IMR-90 (cell line): ENCODE data around the gene CD151. TPM values are rescaled to one million over a fixed set of nuclear protein-coding genes. Genes with fewer than 3 reads are reported as not detected.
A peak's percentile ranks its signal among the peaks of the same experiment; 100 is the strongest.

Source experiments
- ATAC-seq: fragments of 200-7000 bp; cut with Tn5 transposase; 2 replicates; pipeline ENCODE4 v1.9.1; 2020; ENCODE audit warnings: low read depth, mild to moderate bottlenecking, moderate library complexity
- BruUV-seq: library from RNA; stranded (reverse); fragments of 400-500 nt; replicated peaks from 2 replicates; lab custom pipeline; 2021; lab: Mats Ljungman, UMichigan
- CTCF ChIA-PET: fragments of 300-600 bp; formaldehyde crosslinking; extraction: SDS; loops from one replicate; lab custom pipeline; 2021; ENCODE audit warnings: antibody characterized with exemption; lab: Yijun Ruan, JAX
- POLR2A ChIA-PET: fragments of 300-600 bp; sonication (Branson Sonifier 250); formaldehyde crosslinking; loops from one replicate; lab custom pipeline; 2022; ENCODE audit warnings: antibody characterized with exemption; ENCODE audit not compliant: unreplicated experiment; lab: Charles Lee
- DNase-seq: peaks from one replicate; pipeline ENCODE4 v3.0.0; 2013
- H2AFZ ChIP-seq: replicated peaks from 2 replicates; pipeline ENCODE3; 2013; ENCODE audit warnings: low read length, mild to moderate bottlenecking; ENCODE audit not compliant: poor library complexity
- H2AK5ac ChIP-seq: 2 replicates; pipeline ENCODE4 v1.6.1; 2013; ENCODE audit warnings: low read depth, low read length, inconsistent platforms
- H2AK9ac ChIP-seq: replicated peaks from 2 replicates; pipeline ENCODE3; 2013; ENCODE audit warnings: mild to moderate bottlenecking, low read depth, low read length, moderate library complexity; ENCODE audit not compliant: poor library complexity
- H2BK120ac ChIP-seq: 2 replicates; pipeline ENCODE4 v1.6.1; 2013; ENCODE audit warnings: low read depth, low read length, inconsistent platforms
- H2BK15ac ChIP-seq: 3 replicates; pipeline ENCODE4 v1.6.1; 2013; ENCODE audit warnings: low read depth, low read length, inconsistent platforms
- H2BK20ac ChIP-seq: 2 replicates; pipeline ENCODE4 v1.6.1; 2013; ENCODE audit warnings: low read depth, mild to moderate bottlenecking, inconsistent platforms, low read length, moderate library complexity
- H2BK5ac ChIP-seq: 2 replicates; pipeline ENCODE4 v1.6.1; 2013; ENCODE audit warnings: mild to moderate bottlenecking, low read depth, low read length, inconsistent platforms; ENCODE audit not compliant: poor library complexity, severe bottlenecking
- H3K14ac ChIP-seq: replicated peaks from 2 replicates; pipeline ENCODE4 v1.6.1; 2013; ENCODE audit warnings: low read depth, low read length, inconsistent platforms
- H3K18ac ChIP-seq: 2 replicates; pipeline ENCODE4 v1.6.1; 2013; ENCODE audit warnings: low read depth, low read length, control low read depth
- H3K23ac ChIP-seq: 2 replicates; pipeline ENCODE4 v1.6.1; 2013; ENCODE audit warnings: low read depth, low read length, inconsistent platforms
- H3K27ac ChIP-seq: 2 replicates; pipeline ENCODE4 v1.5.1; 2013; ENCODE audit warnings: mild to moderate bottlenecking, control low read depth, low read length; ENCODE audit not compliant: insufficient read depth
- H3K27me3 ChIP-seq: 2 replicates; pipeline ENCODE4 v1.6.1; 2013; ENCODE audit warnings: low read length; ENCODE audit not compliant: control insufficient read depth, insufficient read depth
- H3K36me3 ChIP-seq: 2 replicates; pipeline ENCODE4 v1.6.1; 2013; ENCODE audit warnings: low read length, mixed read lengths; ENCODE audit not compliant: control insufficient read depth, insufficient read depth
- H3K4ac ChIP-seq: 2 replicates; pipeline ENCODE4 v1.6.1; 2013; ENCODE audit warnings: low read depth, low read length, inconsistent platforms
- H3K4me1 ChIP-seq: 2 replicates; pipeline ENCODE4 v1.6.1; 2013; ENCODE audit warnings: low read length, mixed read lengths; ENCODE audit not compliant: control insufficient read depth, insufficient read depth
- H3K4me2 ChIP-seq: 2 replicates; pipeline ENCODE4 v1.6.1; 2013; ENCODE audit warnings: low read depth, mild to moderate bottlenecking, control low read depth, low read length, moderate library complexity
- H3K4me3 ChIP-seq: 2 replicates; pipeline ENCODE4 v1.5.1; 2013; ENCODE audit warnings: low read depth, mild to moderate bottlenecking, control low read depth, low read length, moderate library complexity; ENCODE audit not compliant: insufficient read depth
- H3K56ac ChIP-seq: 2 replicates; pipeline ENCODE4 v1.6.1; 2013; ENCODE audit warnings: low read length, inconsistent platforms; ENCODE audit not compliant: insufficient read depth; ENCODE audit errors: extremely low read depth
- H3K79me1 ChIP-seq, 2 experiments: 2 replicates each; pipeline ENCODE4 v1.6.1; 2013; ENCODE audit warnings: low read length in 2 of 2, inconsistent platforms in 1 of 2, low read depth in 1 of 2
- H3K9ac ChIP-seq: 2 replicates; pipeline ENCODE4 v1.6.1; 2013; ENCODE audit warnings: low read depth, low read length, control low read depth
- H3K9me1 ChIP-seq: 2 replicates; pipeline ENCODE4 v1.6.1; 2013; ENCODE audit warnings: low read length, inconsistent platforms; ENCODE audit not compliant: insufficient read depth
- H3K9me3 ChIP-seq: 2 replicates; pipeline ENCODE4 v1.6.1; 2013; ENCODE audit warnings: low read length; ENCODE audit not compliant: control insufficient read depth, insufficient read depth
- H4K20me1 ChIP-seq: 2 replicates; pipeline ENCODE4 v1.6.1; 2013; ENCODE audit warnings: low read length, inconsistent platforms; ENCODE audit not compliant: insufficient read depth
- H4K5ac ChIP-seq: 2 replicates; pipeline ENCODE4 v1.6.1; 2013; ENCODE audit warnings: mild to moderate bottlenecking, low read depth, low read length, control low read depth
- H4K8ac ChIP-seq, 2 experiments: 2 replicates each; pipeline ENCODE4 v1.6.1; 2013; ENCODE audit warnings: low read depth in 2 of 2, low read length in 2 of 2, control low read depth in 1 of 2, inconsistent platforms in 1 of 2
- H4K91ac ChIP-seq: 2 replicates; pipeline ENCODE4 v1.6.1; 2013; ENCODE audit warnings: low read depth, low read length, inconsistent platforms; ENCODE audit not compliant: insufficient read depth
- BHLHE40 ChIP-seq: fragments of 150-350 bp; IDR thresholded peaks from 2 replicates; pipeline ENCODE4 v1.6.1; 2016; ENCODE audit warnings: mild to moderate bottlenecking, low read depth, low read length
- CHD1 ChIP-seq: IDR thresholded peaks from 2 replicates; pipeline ENCODE4 v1.6.1; 2012; ENCODE audit warnings: low read depth, low read length, improper control_type of control experiment
- CTCF ChIP-seq: conservative IDR thresholded peaks from 2 replicates; pipeline ENCODE4 v1.5.1; 2012; ENCODE audit warnings: mild to moderate bottlenecking, low read depth, low read length, improper control_type of control experiment
- FOS ChIP-seq: fragments of 150-350 bp; IDR thresholded peaks from 2 replicates; pipeline ENCODE4 v1.6.1; 2016; ENCODE audit warnings: low read depth, low read length
- MAFK ChIP-seq: IDR thresholded peaks from 2 replicates; pipeline ENCODE4 v1.6.1; 2012; ENCODE audit warnings: low read depth, low read length, improper control_type of control experiment
- MAZ ChIP-seq: IDR thresholded peaks from 2 replicates; pipeline ENCODE4 v1.6.1; 2012; ENCODE audit warnings: low read depth, mild to moderate bottlenecking, low read length, improper control_type of control experiment, moderate library complexity, borderline replicate concordance
- NFE2L2 ChIP-seq: fragments of 150-350 bp; IDR thresholded peaks from 2 replicates; pipeline ENCODE4 v1.6.1; 2016; ENCODE audit warnings: low read depth, mild to moderate bottlenecking, low read length
- POLR2A ChIP-seq: IDR thresholded peaks from 2 replicates; pipeline ENCODE4 v1.6.1; 2012; ENCODE audit warnings: mild to moderate bottlenecking, low read depth, low read length
- RAD21 ChIP-seq: IDR thresholded peaks from 2 replicates; pipeline ENCODE4 v1.6.1; 2012; ENCODE audit warnings: low read length, improper control_type of control experiment
- RFX5 ChIP-seq: IDR thresholded peaks from 2 replicates; pipeline ENCODE4 v1.8.0; 2012; ENCODE audit warnings: low read depth, mild to moderate bottlenecking, low read length, moderate library complexity
- SMC3 ChIP-seq: fragments of 150-350 bp; IDR thresholded peaks from 2 replicates; pipeline ENCODE4 v1.6.1; 2016; ENCODE audit warnings: low read depth, mild to moderate bottlenecking, antibody characterized with exemption, low read length, moderate library complexity
- USF2 ChIP-seq: fragments of 150-350 bp; IDR thresholded peaks from 2 replicates; pipeline ENCODE4 v1.6.1; 2017; ENCODE audit warnings: mild to moderate bottlenecking, antibody characterized with exemption, low read length, low read depth
- WGBS, 2 experiments: methylation state at CpG; one replicate each; pipeline versions ENCODE4 v1.1.5 to v1.1.7; 2013; ENCODE audit warnings: missing lambda C conversion rate in 2 of 2; ENCODE audit not compliant: insufficient read length in 1 of 2; ENCODE audit errors: extremely low coverage in 2 of 2; 5-methylcytosine and 5-hydroxymethylcytosine counted together
- dilution Hi-C: fragments of 300-500 bp; cut with HindIII; formaldehyde crosslinking; loops from one replicate; pipeline ENCODE4 v1.14.3; 2018; ENCODE audit warnings: low sequenced_read_pairs; ENCODE audit not compliant: unreplicated experiment
- in situ Hi-C: fragments of 300-500 bp; cut with MboI; formaldehyde crosslinking; loops from 3 replicates; pipeline ENCODE4 v1.14.3; 2019; ENCODE audit warnings: low sequenced_read_pairs, inconsistent platforms, mixed read lengths
- intact Hi-C: fragments of 100-400 bp; cut with micrococcal nuclease; formaldehyde crosslinking; loops from 2 replicates; pipeline ENCODE4 v1.10.0; 2022
- polyA plus RNA-seq, 3 experiments: library from polyadenylated mRNA; depleted of rRNA; stranded (reverse); fragments of >200 nt; gene quantifications; 2 replicates each; pipeline ENCODE4 v1.2.3, GENCODE V29; 2012; ENCODE audit warnings: low replicate concordance in 1 of 3
- total RNA-seq: library from RNA; depleted of rRNA; stranded (reverse); fragments of >200 nt; gene quantifications from 2 replicates; pipeline ENCODE4 v1.2.3, GENCODE V29; 2012

The CD151 gene
- total and polyA plus RNA-seq, 2 of the 4 experiments (the other 2 are of a cell fraction), result 1,150 to 1,267 TPM

- H4K5ac ChIP-seq, result peak overlapping the region; percentile 42
- peaks cover 10% of the 10 kb centered on the region for H3K4me1 ChIP-seq
- H2AK5ac ChIP-seq, result peak overlapping the region; percentile 92
- no peak overlapping the region for H2BK15ac ChIP-seq
- peak overlapping the region; percentile 57 for H3K18ac ChIP-seq
- H3K27ac ChIP-seq, result peak overlapping the region; percentile 89
- peak overlapping the region; percentile 96 for H3K4me2 ChIP-seq
- H3K14ac ChIP-seq, result peak overlapping the region; percentile 86
- DNase-seq, result no peak
- peak overlapping the region; percentile 69 for H3K23ac ChIP-seq
- intact Hi-C loops, result loop anchor here (1.0 kb wide), 1 partner anchor 13 kb away; the partner anchor contains the start of gene RPLP2
- no peak; the same call in 1 of the 2 replicates for ATAC-seq
- 26% methylated on average over 8 of the region's 18 CpGs; no CpG with 5 or more reads in 1 of the 2 experiments for WGBS, 2 experiments
- no peaks in the 10 kb centered on the region for H3K27me3 ChIP-seq
- H4K91ac ChIP-seq, result peak overlapping the region; percentile 37
- dilution Hi-C loops, result no loop called here
- no TSS peak for BruUV-seq
- H2AK9ac ChIP-seq, result peak overlapping the region; percentile 95
- H4K20me1 ChIP-seq, result peaks cover 18% of the 10 kb centered on the region
- H4K8ac ChIP-seq, result peak overlapping the region; percentile 20 to 88; a peak in 3 of 4 replicates
- peak overlapping the region; percentile 84 for H3K9ac ChIP-seq
- H3K4me3 ChIP-seq, result peak overlapping the region; percentile 61
- no peak overlapping the region for H2BK20ac ChIP-seq
- POLR2A ChIA-PET, result no interaction called here
- H3K36me3 ChIP-seq, result peaks cover 36% of the 10 kb centered on the region; the same call in 1 of the 2 replicates
- H3K56ac ChIP-seq, result no peak overlapping the region; the same call in 1 of the 2 replicates
- no peaks in the 10 kb centered on the region for H3K9me3 ChIP-seq
- H3K9me1 ChIP-seq, result peaks cover 6% of the 10 kb centered on the region; the same call in 1 of the 2 replicates
- no peak for TF ChIP-seq RAD21
- no peak for TF ChIP-seq MAFK
- TF ChIP-seq MAZ, result 0 out of 2 replicates have a peak, but pooled peaks have one; percentile 2
- no peak for TF ChIP-seq BHLHE40
- no peak for TF ChIP-seq SMC3
- TF ChIP-seq NFE2L2, result no peak
- no peak for TF ChIP-seq RFX5
- TF ChIP-seq POLR2A, result peak; percentile 25; the same call in 1 of the 2 replicates
- TF ChIP-seq CTCF, result no peak
- TF ChIP-seq FOS, result no peak
- TF ChIP-seq CHD1, result 0 out of 2 replicates have a peak, but pooled peaks have one; percentile 19
- TF ChIP-seq USF2, result no peak
- peak overlapping the region; percentile 70 for H2BK5ac ChIP-seq
- peak overlapping the region; percentile 93 for H2AFZ ChIP-seq
- peaks cover 0 to 25% of the 10 kb centered on the region in 2 experiments; a peak in 3 of 4 replicates for H3K79me1 ChIP-seq
- 0 out of 2 replicates have a peak overlapping the region, but pooled peaks have one; percentile 35 for H2BK120ac ChIP-seq
- in situ Hi-C loops, result no loop called here
- CTCF ChIA-PET, result interaction anchor here (2.7 kb wide), 1 partner anchor 13 kb away, joined by 10 read pairs; no protein-coding TSS in a partner anchor
- H3K4ac ChIP-seq, result peak overlapping the region; percentile 85
Measured at GRCh38 chr11:796565-797295, 36.0 kb upstream of the CD151 start.
